ENCODE measurements around the gene STS. TPM values are rescaled to one million over a fixed set of nuclear protein-coding genes. Genes with fewer than 3 reads are reported as not detected.

Gene STS
- total RNA-seq, 1 donor from 2014 or later, result 5.3 TPM

DNA sequence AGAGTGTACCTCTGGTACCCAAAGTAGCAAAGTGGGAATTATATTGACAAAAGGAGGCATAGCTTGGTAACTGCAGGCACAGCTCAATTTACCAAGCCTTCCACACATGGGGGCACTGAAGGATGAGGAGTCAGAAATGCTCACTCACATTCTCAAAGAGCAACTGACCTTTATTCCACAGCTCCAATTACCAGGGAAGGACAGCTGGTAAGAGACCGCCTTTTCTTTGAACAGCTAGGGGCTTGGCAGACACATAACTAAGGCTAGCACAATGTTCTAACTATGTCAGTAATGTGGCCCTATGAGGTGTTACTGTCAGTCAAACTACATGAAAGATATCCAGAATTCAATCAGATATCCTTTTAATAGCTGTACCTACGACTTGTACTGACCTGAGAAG lies 20.5 kb upstream of the STS start:
- H3K9me3 ChIP-seq (replicated peaks), result no peaks in the 10 kb centered on the region

DNA sequence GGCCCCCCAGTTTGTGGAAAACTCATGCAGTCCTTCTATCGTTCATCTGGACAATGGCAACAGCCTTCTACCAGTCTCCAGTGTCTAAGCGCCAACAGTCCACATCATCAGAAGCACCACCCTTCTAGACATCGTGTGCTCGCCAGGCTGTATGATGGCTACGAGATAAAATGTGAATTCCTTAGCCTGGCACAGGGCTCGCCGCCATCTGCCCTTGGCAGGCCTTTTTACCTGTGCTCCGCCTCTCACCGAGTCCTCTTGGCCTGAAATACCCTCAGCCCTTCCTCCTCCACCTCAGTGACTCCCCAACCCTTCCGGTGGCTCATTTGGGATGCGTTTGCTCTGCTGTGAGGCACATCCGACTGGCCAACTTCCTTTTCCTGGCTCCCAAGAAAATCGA lies 15.9 kb upstream of the STS start:
- intact Hi-C loops (cut with micrococcal nuclease), result no loop called here
- no peaks in the 10 kb centered on the region for H3K36me3 ChIP-seq
- no peaks in the 10 kb centered on the region for H3K9me3 ChIP-seq (replicated peaks)
- no peaks in the 10 kb centered on the region for H3K27me3 ChIP-seq (ENCODE audit: low read depth)
- TF ChIP-seq CTCF (IDR thresholded peaks at IDR 0.05; ENCODE audit: borderline replicate concordance), result no peak
- peak overlapping the region; percentile 71 for H3K27ac ChIP-seq (replicated peaks)
- no peak overlapping the region for H3K4me3 ChIP-seq
- DNase-seq, result no peak
- peaks cover 22% of the 10 kb centered on the region for H3K4me1 ChIP-seq

More for the DNA sequence above, 20.5 kb upstream of the STS start:
- intact Hi-C loops (cut with micrococcal nuclease), result no loop called here
- H3K36me3 ChIP-seq, result no peaks in the 10 kb centered on the region
- H3K27me3 ChIP-seq (ENCODE audit: low read depth), result no peaks in the 10 kb centered on the region
- no peak for DNase-seq
- H3K4me1 ChIP-seq, result peaks cover under 1% of the 10 kb centered on the region
- no peak for TF ChIP-seq CTCF (IDR thresholded peaks at IDR 0.05; ENCODE audit: borderline replicate concordance)
- no peak overlapping the region for H3K4me3 ChIP-seq
- H3K27ac ChIP-seq (replicated peaks), result no peak overlapping the region

DNA sequence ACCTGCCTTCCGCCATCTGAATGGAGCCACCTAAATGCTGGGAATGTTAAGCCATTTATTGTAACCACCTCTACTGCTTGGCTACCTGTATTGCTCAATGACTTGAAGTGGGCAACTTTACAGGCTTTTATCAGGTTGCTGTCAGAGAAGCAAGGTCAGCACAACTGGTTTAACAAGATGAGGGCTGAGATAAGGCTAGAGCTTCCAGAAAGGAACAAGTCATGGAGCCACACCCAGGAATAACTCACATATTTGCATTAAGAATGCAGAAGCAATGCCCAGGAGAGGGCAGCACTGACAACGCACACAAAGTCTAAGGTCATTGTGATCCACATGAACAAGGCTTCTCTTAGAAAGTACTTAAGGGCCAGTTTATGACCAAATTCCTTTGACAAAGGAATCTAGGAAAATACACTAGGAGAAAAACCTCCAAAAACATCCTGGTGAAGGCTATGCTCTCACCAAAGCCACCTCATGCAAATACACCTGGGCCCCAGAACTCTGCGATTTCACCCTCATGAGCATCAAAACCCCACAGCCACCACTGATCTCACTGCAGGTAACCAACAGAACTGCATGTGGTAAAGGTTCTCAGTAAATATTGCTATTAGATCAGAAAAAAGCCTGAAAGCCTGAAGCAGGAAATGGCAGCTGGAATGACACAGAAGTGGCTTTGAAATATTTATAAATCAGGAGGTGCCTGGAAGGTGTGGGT lies 15.0 kb upstream of the STS start:
- no peaks in the 10 kb centered on the region for H3K9me3 ChIP-seq (replicated peaks)
- H3K36me3 ChIP-seq, result no peaks in the 10 kb centered on the region
- DNase-seq, result no peak
- peak overlapping the region; percentile 71 for H3K27ac ChIP-seq (replicated peaks)
- intact Hi-C loops (cut with micrococcal nuclease), result no loop called here
- H3K4me3 ChIP-seq, result no peak overlapping the region
- H3K27me3 ChIP-seq (ENCODE audit: low read depth), result no peaks in the 10 kb centered on the region
- H3K4me1 ChIP-seq, result peaks cover 22% of the 10 kb centered on the region
- TF ChIP-seq CTCF (IDR thresholded peaks at IDR 0.05; ENCODE audit: borderline replicate concordance), result peak; percentile 46

DNA sequence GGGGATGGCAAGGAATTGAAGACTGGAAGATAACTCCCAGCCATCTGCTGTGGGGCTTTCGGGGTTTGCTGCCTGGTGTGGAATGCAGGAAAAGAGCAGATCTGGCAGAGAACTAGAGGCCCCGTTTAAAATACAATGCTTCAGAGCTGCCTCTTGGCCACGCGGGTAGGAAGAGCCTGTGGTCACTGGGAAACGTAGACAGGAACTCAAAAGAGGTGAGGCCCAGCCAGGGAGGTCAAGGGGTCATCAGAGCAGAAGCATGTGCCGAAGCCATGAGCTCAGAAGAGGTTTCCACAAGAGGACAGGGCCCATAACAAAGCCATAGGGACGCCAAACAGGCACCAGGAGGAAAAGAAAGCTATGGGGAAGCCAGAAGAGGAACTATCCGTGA lies 14.5 kb upstream of the STS start:
- TF ChIP-seq CTCF (IDR thresholded peaks at IDR 0.05; ENCODE audit: borderline replicate concordance), result no peak
- DNase-seq, result peak; percentile 19
- intact Hi-C loops (cut with micrococcal nuclease), result no loop called here
- Histone ChIP-seq H3K4me3 (no peak overlapping the region), H3K4me1 (peaks cover 22% of the 10 kb centered on the region), H3K27me3 (ENCODE audit: low read depth) (no peaks in the 10 kb centered on the region), H3K36me3 (no peaks in the 10 kb centered on the region), H3K9me3 (replicated peaks) (no peaks in the 10 kb centered on the region), H3K27ac (replicated peaks) (peak overlapping the region; percentile 71)

GRCh38 chrX:7134981-7135380 lies 12.5 kb upstream of the STS start:
- no peaks in the 10 kb centered on the region for H3K36me3 ChIP-seq
- H3K4me1 ChIP-seq, result peaks cover 32% of the 10 kb centered on the region
- no peaks in the 10 kb centered on the region for H3K9me3 ChIP-seq (replicated peaks)
- H3K27me3 ChIP-seq (ENCODE audit: low read depth), result no peaks in the 10 kb centered on the region
- no peak overlapping the region for H3K4me3 ChIP-seq
- intact Hi-C loops (cut with micrococcal nuclease), result no loop called here
- no peak for TF ChIP-seq CTCF (IDR thresholded peaks at IDR 0.05; ENCODE audit: borderline replicate concordance)
- H3K27ac ChIP-seq (replicated peaks), result no peak overlapping the region
- DNase-seq, result no peak

Measured in left ventricle myocardium inferior (tissue), 1 donor.